Measurements from ENCODE around the gene ZNF90. TPM values are rescaled to one million over a fixed set of nuclear protein-coding genes. Genes with fewer than 3 reads are reported as not detected.

The ZNF90 gene
- total and polyA plus RNA-seq, 4 donors: 0.13 to 1.8 (median 0.17) TPM

- no peak for TF ChIP-seq CTCF (IDR thresholded peaks at IDR 0.05; ENCODE audit: low read depth, low read length, missing input control)
Observed at GRCh38 chr19:20164456-20164855, 86.7 kb downstream of the ZNF90 start (continued).

GRCh38 chr19:20165971-20166592 is 88.3 kb downstream of the ZNF90 start:
- Histone ChIP-seq H3K27ac (ENCODE audit: low read depth in 1 of 2, low read length in 2 of 2) (no peak overlapping the region), H3K9ac (ENCODE audit: low read depth in 1 of 2, low read length in 2 of 2) (no peak overlapping the region), H3K4me1 (ENCODE audit: control insufficient read depth in 4 of 4, insufficient read depth in 4 of 4, low read length in 3 of 4) (no peaks in the 10 kb centered on the region), H3K9me3 (ENCODE audit: control insufficient read depth in 4 of 4, low read length in 3 of 4) (peaks cover 0 to 25% (median 4%) of the 10 kb centered on the region in 4 donors), H3K4me3 (ENCODE audit: low read depth in 1 of 3, low read length in 3 of 3) (no peak overlapping the region), H3K27me3 (ENCODE audit: control insufficient read depth in 4 of 4, insufficient read depth in 4 of 4, low read length in 3 of 4) (no peaks in the 10 kb centered on the region), H3K36me3 (ENCODE audit: control insufficient read depth in 4 of 4, insufficient read depth in 3 of 4, low read depth in 1 of 4, low read length in 3 of 4) (no peaks in the 10 kb centered on the region)
- TF ChIP-seq SP1 (IDR thresholded peaks at IDR 0.05) (no peak), HNF4A (conservative IDR thresholded peaks at IDR 0.05) (no peak), YY1 (IDR thresholded peaks at IDR 0.05) (no peak), FOXA1 (IDR thresholded peaks at IDR 0.05) (no peak), JUND (IDR thresholded peaks at IDR 0.05) (no peak), EGR1 (IDR thresholded peaks at IDR 0.05; ENCODE audit: low read depth in 2 of 2) (no peak), NR2F2 (IDR thresholded peaks at IDR 0.05) (no peak), MAX (IDR thresholded peaks at IDR 0.05) (no peak), ATF3 (IDR thresholded peaks at IDR 0.05) (no peak), CTCF (IDR thresholded peaks at IDR 0.05; ENCODE audit: low read depth, low read length, missing input control) (no peak), RAD21 (IDR thresholded peaks at IDR 0.05) (no peak), FOXA2 (IDR thresholded peaks at IDR 0.05) (no peak), ZBTB33 (IDR thresholded peaks at IDR 0.05) (no peak), REST (IDR thresholded peaks at IDR 0.05) (no peak), TAF1 (conservative IDR thresholded peaks at IDR 0.05) (no peak)
- DNase-seq (ENCODE audit: low spot score): no peak
- WGBS: 78% methylated on average over 7 of the region's 7 CpGs
